Suprapubic skin (tissue), 4 donors: ENCODE measurements around the gene CD3D. TPM values are rescaled to one million over a fixed set of nuclear protein-coding genes. Genes with fewer than 3 reads are reported as not detected.

Experiments used
- DNase-seq, 2 donors: peaks; one replicate each; pipeline ENCODE4 v3.0.0-alpha.2; 2019; ENCODE audit warnings: low spot score in 2 of 2
- H3K27ac ChIP-seq: fragments of 200-600 bp; sonication (generic); one replicate; pipeline ENCODE4 v1.5.1; 2019
- H3K27me3 ChIP-seq: fragments of 200-600 bp; sonication (generic); one replicate; pipeline ENCODE4 v1.5.1; 2019
- H3K36me3 ChIP-seq: fragments of 200-600 bp; sonication (generic); one replicate; pipeline ENCODE4 v1.5.1; 2019
- H3K4me1 ChIP-seq: fragments of 200-600 bp; sonication (generic); one replicate; pipeline ENCODE4 v1.5.1; 2019
- H3K4me3 ChIP-seq: fragments of 200-600 bp; sonication (generic); one replicate; pipeline ENCODE4 v1.5.1; 2019; ENCODE audit warnings: mild to moderate bottlenecking
- H3K9me3 ChIP-seq: fragments of 200-600 bp; sonication (generic); one replicate; pipeline ENCODE4 v1.5.1; 2019
- CTCF ChIP-seq, 2 donors: fragments of 200-600 bp in 1 of 2; fragments of 450-650 bp in 1 of 2; sonication (generic) in 1 of 2; IDR thresholded peaks; one replicate each; pipeline ENCODE4 v1.5.1; 2016 to 2019; ENCODE audit warnings: antibody characterized with exemption in 2 of 2, mild to moderate bottlenecking in 1 of 2, moderate library complexity in 1 of 2
- EP300 ChIP-seq: sonication (generic); formaldehyde crosslinking; IDR thresholded peaks from one replicate; pipeline ENCODE4 v1.6.1; 2017; ENCODE audit warnings: antibody characterized with exemption
- POLR2A ChIP-seq, 2 donors: fragments of 450-650 bp; IDR thresholded peaks; one replicate each; pipeline ENCODE4 v1.6.1; 2017; ENCODE audit warnings: antibody characterized with exemption in 2 of 2, mild to moderate bottlenecking in 2 of 2, moderate library complexity in 2 of 2
- POLR2AphosphoS5 ChIP-seq, 3 donors: sonication (generic); formaldehyde crosslinking; IDR thresholded peaks; one replicate each; pipeline ENCODE4 v1.6.1; 2017; ENCODE audit warnings: antibody characterized with exemption in 3 of 3
- WGBS: methylation state at CpG from one replicate; pipeline ENCODE4 v1.1.5; 2018; 5-methylcytosine and 5-hydroxymethylcytosine counted together
- total RNA-seq, 4 donors: library from RNA; depleted of rRNA; stranded (reverse); fragments of >200 nt; gene quantifications; one replicate each; pipeline ENCODE4 v1.1.0, GENCODE V29; 2016

The CD3D gene
- total RNA-seq, 4 donors from 2014 or later, result 1.8 to 4.4 TPM; not detected in 2

GRCh38 chr11:118339281-118339961 lies 3.1 kb downstream of the CD3D start:
- no peaks in the 10 kb centered on the region for H3K36me3 ChIP-seq
- no peak overlapping the region for H3K27ac ChIP-seq
- H3K9me3 ChIP-seq, result no peaks in the 10 kb centered on the region
- WGBS, result 79% methylated on average over 5 of the region's 5 CpGs
- no peak overlapping the region for H3K4me3 ChIP-seq
- DNase-seq, result no peak
- no peak for TF ChIP-seq EP300
- no peak for TF ChIP-seq CTCF (IDR thresholded peaks at IDR 0.05)
- TF ChIP-seq POLR2AphosphoS5 (IDR thresholded peaks at IDR 0.05), result no peak
- no peak for TF ChIP-seq POLR2A (IDR thresholded peaks at IDR 0.05)
- H3K4me1 ChIP-seq, result no peaks in the 10 kb centered on the region
- peaks cover 8% of the 10 kb centered on the region for H3K27me3 ChIP-seq

- H3K27me3 ChIP-seq, result peaks cover 2% of the 10 kb centered on the region
- H3K27ac ChIP-seq, result no peak overlapping the region
- TF ChIP-seq POLR2AphosphoS5 (IDR thresholded peaks at IDR 0.05) (no peak), EP300 (no peak), CTCF (IDR thresholded peaks at IDR 0.05) (no peak), POLR2A (IDR thresholded peaks at IDR 0.05) (no peak)
- no peak overlapping the region for H3K4me3 ChIP-seq
- no peak for DNase-seq
- H3K9me3 ChIP-seq, result no peaks in the 10 kb centered on the region
- no peaks in the 10 kb centered on the region for H3K4me1 ChIP-seq
- no peaks in the 10 kb centered on the region for H3K36me3 ChIP-seq
- WGBS, result 36% methylated on average over 7 of the region's 7 CpGs
Measured at GRCh38 chr11:118338637-118339061, 3.9 kb downstream of the CD3D start.

GRCh38 chr11:118334745-118335144 lies 7.8 kb downstream of the CD3D start:
- TF ChIP-seq POLR2AphosphoS5 (IDR thresholded peaks at IDR 0.05) (no peak), EP300 (no peak), CTCF (IDR thresholded peaks at IDR 0.05) (no peak), POLR2A (IDR thresholded peaks at IDR 0.05) (no peak)
- no peaks in the 10 kb centered on the region for H3K4me1 ChIP-seq
- 73% methylated on average over 1 of the region's 1 CpG for whole genome bisulfite sequencing
- no peak overlapping the region for H3K4me3 ChIP-seq
- H3K27ac ChIP-seq, result no peak overlapping the region
- no peaks in the 10 kb centered on the region for H3K36me3 ChIP-seq
- H3K27me3 ChIP-seq, result peaks cover 2% of the 10 kb centered on the region
- no peak for DNase-seq
- no peaks in the 10 kb centered on the region for H3K9me3 ChIP-seq

GRCh38 chr11:118328745-118329144 lies 13.8 kb downstream of the CD3D start:
- Histone ChIP-seq H3K27me3 (no peaks in the 10 kb centered on the region), H3K9me3 (no peaks in the 10 kb centered on the region), H3K4me1 (no peaks in the 10 kb centered on the region), H3K27ac (no peak overlapping the region), H3K4me3 (no peak overlapping the region), H3K36me3 (no peaks in the 10 kb centered on the region)
- no peak for DNase-seq
- TF ChIP-seq POLR2A (IDR thresholded peaks at IDR 0.05) (no peak), CTCF (IDR thresholded peaks at IDR 0.05) (no peak), POLR2AphosphoS5 (IDR thresholded peaks at IDR 0.05) (no peak), EP300 (no peak)

GRCh38 chr11:118325283-118325682 lies 17.2 kb downstream of the CD3D start:
- TF ChIP-seq POLR2A (IDR thresholded peaks at IDR 0.05) (no peak), CTCF (IDR thresholded peaks at IDR 0.05) (no peak), EP300 (no peak), POLR2AphosphoS5 (IDR thresholded peaks at IDR 0.05) (no peak)
- H3K4me3 ChIP-seq, result no peak overlapping the region
- H3K4me1 ChIP-seq, result no peaks in the 10 kb centered on the region
- no peaks in the 10 kb centered on the region for H3K9me3 ChIP-seq
- no peak for DNase-seq
- no peaks in the 10 kb centered on the region for H3K36me3 ChIP-seq
- H3K27ac ChIP-seq, result no peak overlapping the region
- H3K27me3 ChIP-seq, result no peaks in the 10 kb centered on the region
